K562 (cell line): Measurements from ENCODE around the gene LHPP. TPM values are rescaled to one million over a fixed set of nuclear protein-coding genes. Genes with fewer than 3 reads are reported as not detected.

Source experiments
- GABPB1 ChIP-seq: sonication (generic); formaldehyde crosslinking; IDR thresholded peaks from 2 replicates; pipeline ENCODE4 v1.8.0; 2022; ENCODE audit warnings: mild to moderate bottlenecking, missing genetic modification reagents
- HCFC1 ChIP-seq: IDR thresholded peaks from 2 replicates; pipeline ENCODE4 v1.6.1; 2012; ENCODE audit warnings: low read depth, low read length, improper control_type of control experiment
- IFI16 ChIP-seq: fragments of 250-450 bp; sonication (Bioruptor Pico); IDR thresholded peaks from 2 replicates; pipeline ENCODE4 v2.1.2; 2022; ENCODE audit warnings: mild to moderate bottlenecking, inconsistent platforms
- JUN ChIP-seq, 2 experiments: sonication (generic) in 1 of 2; formaldehyde crosslinking in 1 of 2; IDR thresholded peaks; 2 replicates each; pipeline versions ENCODE4 v1.6.1 to v1.8.0; 2012 to 2022; ENCODE audit warnings: borderline replicate concordance in 2 of 2, mild to moderate bottlenecking in 2 of 2, improper control_type of control experiment in 1 of 2, low read depth in 1 of 2, low read length in 1 of 2, missing genetic modification reagents in 1 of 2
- MTA3 ChIP-seq: fragments of 450-650 bp; formaldehyde crosslinking; IDR thresholded peaks from 2 replicates; pipeline ENCODE4 v1.6.1; 2017; ENCODE audit warnings: mild to moderate bottlenecking, borderline replicate concordance
- NBN ChIP-seq: fragments of 450-650 bp; IDR thresholded peaks from 2 replicates; pipeline ENCODE4 v1.6.1; 2016; ENCODE audit warnings: low read depth, mild to moderate bottlenecking
- NR0B1 ChIP-seq: fragments of 450-650 bp; IDR thresholded peaks from one replicate; pipeline ENCODE4 v1.6.1; 2018; ENCODE audit warnings: mild to moderate bottlenecking, moderate library complexity; ENCODE audit not compliant: partially characterized antibody
- PCBP2 ChIP-seq: fragments of 200-400 bp; formaldehyde crosslinking; IDR thresholded peaks from 2 replicates; pipeline ENCODE4 v1.6.1; 2018; ENCODE audit warnings: low read length, low read depth, mild to moderate bottlenecking, moderate library complexity; ENCODE audit not compliant: poor library complexity, severe bottlenecking
- POLR2H ChIP-seq: IDR thresholded peaks from 2 replicates; pipeline ENCODE4 v1.6.1; 2016; ENCODE audit warnings: missing genetic modification characterization, low read depth, mild to moderate bottlenecking, control low read depth, missing compliant biosample characterization, moderate library complexity
- ZNF133 ChIP-seq: fragments of 250-450 bp; sonication (Bioruptor Pico); IDR thresholded peaks from 2 replicates; pipeline ENCODE4 v1.4.0; 2020; ENCODE audit warnings: mild to moderate bottlenecking
- ZZZ3 ChIP-seq: fragments of 450-650 bp; IDR thresholded peaks from 2 replicates; pipeline ENCODE4 v1.6.1; 2016; ENCODE audit warnings: antibody characterized with exemption, mild to moderate bottlenecking, moderate library complexity
- polyA plus RNA-seq, 8 experiments: library from polyadenylated mRNA; depleted of rRNA in 4 of 8; stranded (reverse) in 5 of 8; unstranded in 3 of 8; fragments of >200 nt; fragmentation: Nextera tagmentation in 2 of 8; fragmentation: Illumina TruSeq in 1 of 8; extraction: Ambion mirVana in 2 of 8; extraction: Trizol in 1 of 8; gene quantifications; 2 replicates each; pipeline versions ENCODE4 v1.2.1 to v1.2.3, GENCODE V29; 2011 to 2014; ENCODE audit warnings: inconsistent platforms in 1 of 8, missing spikeins in 1 of 8
- total RNA-seq, 7 experiments: library from RNA; depleted of rRNA in 6 of 7; stranded (reverse); fragments of >200 nt in 6 of 7; fragmentation: Illumina TruSeq in 2 of 7; extraction: Trizol in 2 of 7; gene quantifications; 2 replicates each; pipeline versions ENCODE4 v1.2.1 to v1.2.3, GENCODE V29; 2011 to 2021; ENCODE audit warnings: low replicate concordance in 1 of 7
- TF ChIP-seq, protein P1 (sequence below): fragments of 200-800 bp; sonication (Bioruptor generic); IDR thresholded peaks from 2 replicates; pipeline ENCODE4 v1.6.1; 2017; ENCODE audit warnings: missing genetic modification characterization, missing compliant biosample characterization
- TF ChIP-seq, protein P2 (sequence below): sonication (generic); formaldehyde crosslinking; IDR thresholded peaks from 2 replicates; pipeline ENCODE4 v1.8.0; 2022; ENCODE audit warnings: missing genetic modification reagents, mild to moderate bottlenecking, borderline replicate concordance
- TF ChIP-seq, protein P3 (sequence below): fragments of 450-650 bp; IDR thresholded peaks from 2 replicates; pipeline ENCODE4 v1.6.1; 2016; ENCODE audit warnings: antibody characterized with exemption
- TF ChIP-seq, protein P4 (sequence below): fragments of 450-650 bp; IDR thresholded peaks from 2 replicates; pipeline ENCODE4 v1.6.1; 2018; ENCODE audit not compliant: partially characterized antibody

The LHPP gene
- total and polyA plus RNA-seq, 9 of the 15 experiments (the other 6 are each of a cell fraction or from before 2014, with no cell fraction given): 0.34 to 7.4 (median 3.0) TPM

DNA sequence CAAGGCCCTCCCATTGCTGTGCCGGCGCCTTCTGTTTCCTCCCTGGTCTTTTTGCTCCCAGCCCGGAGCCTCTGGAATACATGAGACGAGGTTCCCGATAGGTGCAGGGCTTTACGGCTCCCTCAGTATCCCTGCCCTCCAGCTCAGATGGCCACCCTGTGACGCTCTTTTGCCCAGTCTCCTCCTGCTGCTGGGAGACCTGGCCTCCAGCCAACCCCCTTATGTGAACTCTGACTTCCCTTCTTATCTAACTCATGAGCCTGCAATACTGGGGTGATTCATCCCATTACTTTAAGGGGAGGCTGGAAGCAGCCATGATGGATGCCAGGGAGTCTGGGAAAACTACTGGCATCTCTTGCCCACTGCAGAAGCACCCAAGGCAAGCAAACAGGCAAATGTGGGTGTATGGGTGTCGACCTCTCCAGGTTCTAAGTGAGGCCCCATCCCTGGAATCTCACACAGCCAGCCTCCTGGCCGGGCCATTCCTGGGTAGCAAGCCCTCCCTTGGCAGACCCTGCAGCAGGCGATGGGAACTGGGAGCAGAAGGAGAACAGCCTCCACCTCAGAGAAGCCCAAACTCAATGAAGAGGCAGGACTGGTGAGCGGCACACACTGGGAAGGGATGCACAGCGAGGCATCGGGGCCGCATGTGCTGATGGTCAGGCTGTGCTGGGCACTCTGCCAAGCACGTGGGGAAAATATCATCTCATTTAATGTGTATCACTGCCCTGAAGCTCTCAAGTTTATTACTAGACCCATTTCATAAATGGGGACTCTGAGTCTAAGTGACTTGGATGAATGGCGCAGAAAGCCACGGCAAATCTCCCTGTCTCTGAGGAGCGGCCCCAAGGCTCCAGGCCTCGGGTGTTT lies 185.1 kb downstream of the LHPP start (continued):
- TF ChIP-seq, protein P1, sequence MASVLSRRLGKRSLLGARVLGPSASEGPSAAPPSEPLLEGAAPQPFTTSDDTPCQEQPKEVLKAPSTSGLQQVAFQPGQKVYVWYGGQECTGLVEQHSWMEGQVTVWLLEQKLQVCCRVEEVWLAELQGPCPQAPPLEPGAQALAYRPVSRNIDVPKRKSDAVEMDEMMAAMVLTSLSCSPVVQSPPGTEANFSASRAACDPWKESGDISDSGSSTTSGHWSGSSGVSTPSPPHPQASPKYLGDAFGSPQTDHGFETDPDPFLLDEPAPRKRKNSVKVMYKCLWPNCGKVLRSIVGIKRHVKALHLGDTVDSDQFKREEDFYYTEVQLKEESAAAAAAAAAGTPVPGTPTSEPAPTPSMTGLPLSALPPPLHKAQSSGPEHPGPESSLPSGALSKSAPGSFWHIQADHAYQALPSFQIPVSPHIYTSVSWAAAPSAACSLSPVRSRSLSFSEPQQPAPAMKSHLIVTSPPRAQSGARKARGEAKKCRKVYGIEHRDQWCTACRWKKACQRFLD: peak; percentile 57; the same call in 1 of the 2 replicates
- TF ChIP-seq HCFC1 (no peak), POLR2H (tag) (no peak), NR0B1 (no peak), NBN (no peak), MTA3 (peak; percentile 50; the same call in 1 of the 2 replicates), GABPB1 (CRISPR knock-in tag) (no peak), ZNF133 (no peak), ZZZ3 (no peak), PCBP2 (no peak), JUN (IDR thresholded peaks at IDR 0.05; ENCODE audit: borderline replicate concordance, low read depth, low read length) (peak; percentile 76), JUN (CRISPR knock-in tag; IDR thresholded peaks at IDR 0.05; ENCODE audit: borderline replicate concordance) (no peak), IFI16 (no peak)
- TF ChIP-seq, protein P2, sequence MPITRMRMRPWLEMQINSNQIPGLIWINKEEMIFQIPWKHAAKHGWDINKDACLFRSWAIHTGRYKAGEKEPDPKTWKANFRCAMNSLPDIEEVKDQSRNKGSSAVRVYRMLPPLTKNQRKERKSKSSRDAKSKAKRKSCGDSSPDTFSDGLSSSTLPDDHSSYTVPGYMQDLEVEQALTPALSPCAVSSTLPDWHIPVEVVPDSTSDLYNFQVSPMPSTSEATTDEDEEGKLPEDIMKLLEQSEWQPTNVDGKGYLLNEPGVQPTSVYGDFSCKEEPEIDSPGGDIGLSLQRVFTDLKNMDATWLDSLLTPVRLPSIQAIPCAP (CRISPR knock-in tag): no peak
- TF ChIP-seq, protein P3, sequence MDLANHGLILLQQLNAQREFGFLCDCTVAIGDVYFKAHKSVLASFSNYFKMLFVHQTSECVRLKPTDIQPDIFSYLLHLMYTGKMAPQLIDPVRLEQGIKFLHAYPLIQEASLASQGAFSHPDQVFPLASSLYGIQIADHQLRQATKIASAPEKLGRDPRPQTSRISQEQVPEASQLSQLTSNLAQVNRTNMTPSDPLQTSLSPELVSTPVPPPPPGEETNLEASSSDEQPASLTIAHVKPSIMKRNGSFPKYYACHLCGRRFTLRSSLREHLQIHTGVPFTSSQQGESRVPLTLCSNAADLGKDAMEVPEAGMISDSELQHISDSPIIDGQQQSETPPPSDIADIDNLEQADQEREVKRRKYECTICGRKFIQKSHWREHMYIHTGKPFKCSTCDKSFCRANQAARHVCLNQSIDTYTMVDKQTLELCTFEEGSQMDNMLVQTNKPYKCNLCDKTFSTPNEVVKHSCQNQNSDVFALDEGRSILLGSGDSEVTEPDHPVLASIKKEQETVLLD: 0 out of 2 replicates have a peak, but pooled peaks have one; percentile 19
- TF ChIP-seq, protein P4, sequence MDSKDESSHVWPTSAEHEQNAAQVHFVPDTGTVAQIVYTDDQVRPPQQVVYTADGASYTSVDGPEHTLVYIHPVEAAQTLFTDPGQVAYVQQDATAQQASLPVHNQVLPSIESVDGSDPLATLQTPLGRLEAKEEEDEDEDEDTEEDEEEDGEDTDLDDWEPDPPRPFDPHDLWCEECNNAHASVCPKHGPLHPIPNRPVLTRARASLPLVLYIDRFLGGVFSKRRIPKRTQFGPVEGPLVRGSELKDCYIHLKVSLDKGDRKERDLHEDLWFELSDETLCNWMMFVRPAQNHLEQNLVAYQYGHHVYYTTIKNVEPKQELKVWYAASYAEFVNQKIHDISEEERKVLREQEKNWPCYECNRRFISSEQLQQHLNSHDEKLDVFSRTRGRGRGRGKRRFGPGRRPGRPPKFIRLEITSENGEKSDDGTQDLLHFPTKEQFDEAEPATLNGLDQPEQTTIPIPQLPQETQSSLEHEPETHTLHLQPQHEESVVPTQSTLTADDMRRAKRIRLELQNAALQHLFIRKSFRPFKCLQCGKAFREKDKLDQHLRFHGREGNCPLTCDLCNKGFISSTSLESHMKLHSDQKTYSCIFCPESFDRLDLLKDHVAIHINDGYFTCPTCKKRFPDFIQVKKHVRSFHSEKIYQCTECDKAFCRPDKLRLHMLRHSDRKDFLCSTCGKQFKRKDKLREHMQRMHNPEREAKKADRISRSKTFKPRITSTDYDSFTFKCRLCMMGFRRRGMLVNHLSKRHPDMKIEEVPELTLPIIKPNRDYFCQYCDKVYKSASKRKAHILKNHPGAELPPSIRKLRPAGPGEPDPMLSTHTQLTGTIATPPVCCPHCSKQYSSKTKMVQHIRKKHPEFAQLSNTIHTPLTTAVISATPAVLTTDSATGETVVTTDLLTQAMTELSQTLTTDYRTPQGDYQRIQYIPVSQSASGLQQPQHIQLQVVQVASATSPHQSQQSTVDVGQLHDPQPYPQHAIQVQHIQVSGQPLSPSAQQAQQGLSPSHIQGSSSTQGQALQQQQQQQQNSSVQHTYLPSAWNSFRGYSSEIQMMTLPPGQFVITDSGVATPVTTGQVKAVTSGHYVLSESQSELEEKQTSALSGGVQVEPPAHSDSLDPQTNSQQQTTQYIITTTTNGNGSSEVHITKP: no peak
